Measurements from ENCODE around the gene CXCR6.

The CXCR6 gene

GRCh38 chr3:45943207-45943846 lies at the start of gene CXCR6:
CXCR6 (plus strand) TSS chr3:45943464; CDS start chr3:45946482, 3,018 bp downstream.
- DNase-seq: no peak

DNA sequence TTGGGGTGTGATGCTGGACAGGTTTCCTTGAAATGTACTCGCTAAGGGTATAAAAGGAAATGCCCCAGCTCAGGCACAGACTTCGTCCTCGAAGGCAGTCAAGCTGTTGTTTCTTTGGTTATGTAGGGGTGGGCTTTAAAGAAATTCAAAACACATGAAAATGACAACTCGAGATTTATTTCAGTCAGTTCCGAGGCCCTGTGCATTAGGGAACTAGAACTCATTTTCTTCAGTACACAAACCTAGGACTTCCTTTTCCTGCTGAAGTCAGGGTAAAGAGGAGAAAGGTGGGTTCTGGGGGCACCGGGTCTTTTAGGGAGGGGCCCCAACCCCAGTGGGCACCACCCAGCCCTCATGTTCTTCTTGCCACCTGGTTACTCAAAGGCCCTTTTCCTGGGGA lies 49.2 kb upstream of the CXCR6 start:
- DNase-seq: peak; percentile 25

DNA sequence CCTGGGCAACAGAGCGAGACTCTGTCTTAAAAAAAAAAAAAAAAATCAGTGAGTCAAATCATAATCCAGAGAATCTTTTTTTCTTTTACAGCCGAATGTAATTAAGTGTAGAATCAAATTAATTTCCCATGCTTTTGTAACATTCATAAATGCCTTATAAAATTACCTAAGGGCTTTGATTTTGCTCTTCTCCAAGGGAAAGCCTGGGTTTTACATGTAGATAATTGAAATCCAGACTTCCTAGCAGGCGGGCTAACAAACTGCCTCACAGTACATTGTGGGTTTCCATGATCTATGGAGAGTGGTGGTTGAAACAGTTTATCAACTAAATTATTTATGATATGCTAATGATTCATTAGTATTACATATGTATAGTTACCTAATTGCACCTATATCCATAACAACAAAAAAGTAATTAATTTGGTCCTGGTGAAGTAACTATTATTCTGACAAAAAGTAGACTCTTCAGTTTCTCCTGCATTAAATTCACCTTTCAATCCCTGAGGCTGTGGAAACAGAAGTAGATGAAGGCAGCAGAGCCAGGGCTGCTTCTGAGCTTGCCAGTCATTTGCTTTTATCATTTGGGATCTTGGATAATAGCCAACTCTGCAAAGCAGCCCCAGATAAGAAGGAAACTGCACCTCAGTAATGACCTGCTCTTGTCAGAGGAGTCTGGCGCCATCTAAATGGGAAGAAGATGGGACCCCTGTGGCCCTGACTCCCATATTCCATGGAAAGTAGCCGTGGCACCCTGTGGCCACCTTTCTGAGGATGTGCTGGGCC lies 47.4 kb upstream of the CXCR6 start:
- DNase-seq: no peak

GRCh38 chr3:45896956-45897355 lies 46.3 kb upstream of the CXCR6 start:
- no peak for DNase-seq

DNA sequence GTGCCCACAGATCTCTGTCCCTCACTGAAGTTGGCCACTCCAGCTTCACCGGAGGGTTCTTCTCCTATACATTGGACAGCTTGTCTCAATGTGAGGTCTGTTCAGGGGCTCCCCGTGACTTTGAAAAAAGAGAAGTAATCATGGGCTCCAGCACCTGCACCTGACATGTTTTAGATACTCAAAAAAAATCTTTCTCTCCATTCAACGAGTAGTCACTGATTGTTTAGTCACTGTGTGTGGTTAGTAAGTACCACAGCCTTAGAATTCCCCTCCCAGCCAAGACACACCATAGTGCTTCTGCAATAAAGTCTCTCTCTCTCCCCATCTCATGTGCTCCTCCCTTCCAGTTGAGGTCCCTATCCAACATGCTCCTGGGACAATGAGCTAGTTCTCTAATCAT lies 38.3 kb upstream of the CXCR6 start:
- no peak for DNase-seq

DNA sequence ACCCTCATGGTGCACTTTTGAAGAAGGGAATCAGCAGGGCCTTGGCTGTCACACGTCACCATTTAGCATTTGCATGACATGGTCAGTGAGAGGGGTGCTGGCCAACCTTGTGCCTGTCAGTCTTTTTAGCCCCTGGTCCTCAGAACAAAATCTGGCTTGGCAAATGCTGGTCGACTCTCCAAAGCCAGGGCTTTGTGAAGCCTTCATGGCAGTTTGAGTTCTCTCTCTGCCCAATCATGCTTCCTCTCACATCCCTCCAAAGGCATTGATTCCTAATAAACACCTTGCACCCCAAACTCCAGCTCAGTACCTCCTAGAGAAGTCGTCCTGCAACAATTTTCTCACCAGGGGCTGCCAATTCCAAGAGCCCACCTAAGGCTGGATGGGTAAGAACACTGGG lies 37.5 kb upstream of the CXCR6 start:
- DNase-seq: no peak

GRCh38 chr3:45906681-45907407 lies 36.4 kb upstream of the CXCR6 start:
- no peak for DNase-seq

DNA sequence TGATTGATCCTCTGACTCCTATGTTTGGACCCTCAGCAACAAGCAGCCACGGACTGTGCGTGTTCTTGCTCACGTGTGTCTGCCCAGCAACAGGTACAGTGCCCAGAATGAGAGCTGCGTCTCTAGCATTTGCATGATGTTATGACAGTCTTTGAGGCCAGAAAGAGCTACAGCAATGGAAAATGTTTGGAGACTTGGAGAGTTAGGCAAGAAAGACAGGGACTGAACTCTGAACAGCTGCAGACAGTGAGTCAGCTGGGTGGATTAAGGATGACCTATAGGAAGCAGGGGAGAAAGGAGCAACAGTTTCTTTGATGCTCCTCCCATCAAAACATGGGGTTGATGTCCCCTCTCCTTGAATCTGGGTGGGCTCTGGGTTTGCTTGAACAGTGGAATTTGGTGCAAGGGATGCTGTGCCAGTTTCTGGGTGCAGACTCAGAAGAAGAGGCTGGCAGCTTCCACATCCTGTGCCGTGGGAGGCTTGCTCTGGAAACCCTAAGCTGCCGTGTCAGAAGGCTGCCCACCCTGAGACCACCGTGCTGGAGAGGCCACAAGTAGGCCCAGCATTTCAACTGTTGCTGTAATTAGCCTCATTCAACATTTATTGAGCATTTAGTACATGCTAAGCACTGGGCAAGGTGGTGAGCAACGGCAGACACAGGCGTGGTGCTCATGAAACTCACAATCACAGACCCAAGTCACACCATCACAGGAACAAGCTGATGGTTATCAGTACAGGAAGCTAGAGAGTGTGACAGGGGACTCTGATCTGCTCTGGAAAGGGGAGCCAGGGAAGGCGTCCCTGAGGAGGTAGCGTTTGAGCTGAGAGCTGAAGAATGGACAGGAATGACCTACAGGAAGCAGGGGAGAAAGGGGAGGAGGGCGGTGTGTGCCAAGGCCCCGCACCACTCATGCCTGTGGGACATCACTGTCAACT lies 35.2 kb upstream of the CXCR6 start:
- no peak for DNase-seq

GRCh38 chr3:45908761-45909160 lies 34.5 kb upstream of the CXCR6 start:
- no peak for DNase-seq

GRCh38 chr3:45909542-45909941 lies 33.7 kb upstream of the CXCR6 start:
- DNase-seq: no peak

GRCh38 chr3:45910892-45911291 lies 32.4 kb upstream of the CXCR6 start:
- DNase-seq: no peak

DNA sequence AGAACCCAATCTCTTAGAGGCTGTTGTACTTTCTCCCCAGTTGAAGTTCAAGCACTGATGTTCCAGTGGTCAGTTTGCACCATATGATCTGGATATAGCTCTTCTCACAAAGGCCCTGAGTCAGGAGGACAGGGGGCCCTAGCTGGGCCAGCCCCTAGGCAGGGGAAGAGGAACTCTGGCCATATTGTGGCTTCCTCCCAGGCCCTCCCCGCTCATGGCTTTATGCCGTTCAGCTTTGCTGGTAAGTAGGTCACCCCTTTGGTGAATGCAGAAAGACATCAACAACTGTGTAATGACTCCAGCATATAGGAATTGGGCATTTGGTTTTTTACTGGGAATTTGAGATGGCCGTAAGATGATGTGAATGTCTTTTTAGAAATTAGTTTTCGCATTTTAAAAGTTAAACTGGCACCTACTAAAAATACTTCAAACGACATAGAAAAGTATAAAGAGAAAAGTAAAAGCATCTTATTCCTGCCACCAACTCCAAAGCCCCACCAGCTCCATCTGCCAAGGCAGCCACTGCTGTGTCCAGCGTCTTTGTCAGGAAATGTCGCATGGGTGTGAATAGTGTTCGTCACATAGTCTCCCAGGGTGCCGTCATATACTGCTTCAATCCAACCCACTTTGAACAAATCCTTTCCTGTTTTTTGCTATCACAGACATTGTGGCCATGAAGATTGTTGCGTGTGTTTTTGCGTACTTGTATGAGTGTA lies 31.6 kb upstream of the CXCR6 start:
- DNase-seq: no peak

DNA sequence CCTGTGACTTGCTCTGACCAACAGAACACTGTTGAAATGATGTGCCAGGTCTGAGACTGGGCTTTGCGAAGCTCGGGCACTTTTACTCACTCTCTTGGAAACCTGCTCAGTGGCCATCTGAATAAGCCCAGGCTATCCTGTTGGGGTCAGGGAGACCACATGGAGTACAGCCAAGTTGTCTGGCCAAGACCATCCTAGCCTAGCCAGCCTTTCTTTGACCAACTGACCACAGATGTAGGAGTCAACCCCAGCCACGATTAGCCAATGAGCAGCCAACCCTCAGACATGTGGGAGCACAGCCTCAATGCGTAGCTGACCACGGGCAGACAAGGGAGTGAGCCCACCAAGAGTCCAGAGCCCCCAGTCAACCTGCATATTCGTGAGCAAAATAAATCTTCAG lies 30.8 kb upstream of the CXCR6 start:
- no peak for DNase-seq

DNA sequence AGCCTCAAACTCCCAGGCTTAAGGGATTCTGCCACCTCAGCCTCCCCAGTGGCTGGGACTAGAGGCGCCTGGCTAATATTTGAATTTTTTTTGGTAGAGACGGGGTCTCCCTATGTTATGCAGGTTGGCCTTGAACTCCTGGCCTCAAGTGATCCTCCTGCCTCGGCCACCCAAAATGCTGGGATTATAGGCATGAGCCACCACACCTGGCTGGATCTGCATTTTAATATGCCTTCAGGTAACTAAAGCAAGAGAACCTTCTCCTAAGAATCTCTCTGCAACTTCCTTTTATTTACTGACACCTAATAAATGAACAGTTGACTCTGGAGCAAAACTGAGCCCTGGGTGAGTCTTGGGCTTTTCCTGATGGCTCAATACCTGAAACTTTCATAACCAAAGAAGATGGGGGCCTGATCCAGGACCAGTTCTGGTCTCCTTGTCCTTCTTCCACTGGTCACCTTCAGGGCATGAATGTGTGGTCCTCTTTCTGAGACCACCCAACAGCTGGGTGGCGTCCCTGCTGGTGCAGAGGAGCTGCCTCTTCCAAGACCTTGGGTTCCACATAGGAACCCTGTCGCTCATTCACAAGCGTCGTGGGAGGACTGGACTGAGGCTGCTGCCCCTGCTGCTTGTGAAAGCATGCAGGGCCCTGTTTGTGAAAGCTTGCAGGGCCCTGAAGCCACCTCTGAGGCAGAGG lies 28.8 kb upstream of the CXCR6 start:
- DNase-seq: no peak

DNA sequence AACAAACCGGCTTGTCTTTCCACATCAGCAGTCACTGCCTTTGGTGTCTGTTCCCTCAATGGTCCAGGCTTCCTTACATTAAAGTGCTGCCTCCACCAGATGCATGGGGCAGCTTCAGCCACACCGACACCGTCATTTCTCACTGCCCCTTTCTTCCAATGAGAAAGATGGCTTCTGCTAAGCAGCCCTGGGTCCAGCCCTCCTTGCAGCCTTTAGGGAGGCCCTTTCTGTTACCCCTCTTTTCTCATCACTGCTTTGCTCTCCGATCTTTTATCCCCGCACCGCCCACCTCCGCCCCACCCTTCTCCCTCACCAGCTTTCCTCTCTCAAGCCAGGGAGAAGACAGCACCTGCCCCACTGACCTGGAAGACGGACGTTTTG lies 28.2 kb upstream of the CXCR6 start:
- no peak for DNase-seq

DNA sequence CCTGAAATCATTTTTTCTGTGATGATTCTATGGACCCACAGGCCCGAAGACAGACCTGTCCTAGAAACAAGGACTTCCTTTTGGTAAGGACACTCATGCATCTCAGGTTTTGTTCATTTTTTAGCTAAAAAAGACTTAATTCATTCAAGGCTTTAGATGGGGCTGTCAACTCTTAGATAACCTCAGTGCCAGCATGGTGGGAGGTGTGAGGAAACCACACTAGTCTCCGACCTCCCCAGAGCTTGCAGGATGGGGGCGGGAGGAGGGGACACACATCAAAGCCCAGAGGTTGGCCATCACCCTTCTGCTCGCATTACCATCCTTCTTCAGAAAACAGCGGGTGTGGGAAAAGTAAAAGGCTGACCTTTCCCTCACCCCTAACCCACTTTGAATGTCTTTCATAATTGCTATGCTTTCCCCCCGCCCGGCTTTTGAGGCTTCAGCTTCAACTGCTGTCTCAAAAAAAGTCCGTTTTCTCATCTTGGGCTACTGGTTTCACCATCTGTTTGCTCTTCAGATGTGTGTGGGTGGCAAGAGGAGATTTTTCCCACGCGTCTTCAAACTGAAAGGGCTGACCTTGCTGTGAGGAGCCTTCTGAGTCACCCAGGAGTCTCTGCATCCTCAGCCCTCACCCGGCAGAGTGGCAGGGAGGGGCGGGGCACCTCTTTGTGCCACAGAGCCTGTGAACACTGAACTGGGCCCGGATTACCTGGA lies 27.6 kb upstream of the CXCR6 start:
- no peak for DNase-seq

GRCh38 chr3:45917146-45917898 lies 25.9 kb upstream of the CXCR6 start:
- DNase-seq: no peak

DNA sequence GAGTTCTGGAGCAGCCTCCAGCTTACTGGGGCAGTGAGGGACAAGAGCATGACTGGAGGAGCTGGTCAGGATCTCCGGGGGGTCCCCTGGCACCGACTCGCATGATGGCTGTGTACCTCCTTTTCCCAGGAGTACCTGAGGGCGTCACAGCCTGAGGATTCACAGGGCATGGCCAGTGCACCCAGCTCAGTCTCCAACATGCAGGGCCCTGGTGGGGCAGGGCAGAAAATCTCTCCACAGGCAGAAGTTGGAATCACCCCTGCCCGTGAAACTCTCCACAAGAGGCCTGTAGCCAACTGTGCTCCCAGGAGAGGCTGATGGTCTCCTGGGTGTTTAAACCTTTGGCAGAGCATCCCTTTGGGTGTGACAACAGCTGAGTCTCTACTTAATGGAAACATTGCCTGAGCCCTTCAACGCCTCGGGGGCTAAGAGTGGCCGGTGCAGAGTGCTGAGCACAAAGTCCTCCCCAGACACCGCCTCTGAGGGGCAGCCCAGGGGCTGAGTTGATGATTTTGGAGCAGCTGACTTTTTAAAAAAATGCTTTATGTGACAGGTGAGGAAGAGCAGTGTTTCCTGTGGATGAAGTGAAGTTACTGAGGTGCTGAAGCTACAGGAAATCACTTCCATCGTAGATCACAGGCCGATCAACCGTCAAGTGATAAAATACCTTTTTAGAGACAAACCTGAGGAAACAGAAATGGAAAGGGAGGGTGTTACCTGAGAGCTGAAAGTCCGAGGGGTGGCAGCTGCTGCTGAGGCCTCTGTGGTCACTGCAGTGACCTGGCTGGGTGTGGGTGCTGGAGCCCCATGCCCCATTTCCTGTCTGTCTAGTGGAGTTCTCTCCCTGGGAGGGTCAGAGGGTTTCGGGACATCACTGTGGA lies 21.9 kb upstream of the CXCR6 start:
- DNase-seq: no peak

GRCh38 chr3:45922039-45922326 lies 21.3 kb upstream of the CXCR6 start:
- DNase-seq: no peak
